ENCODE measurements around the gene LCN2.

The LCN2 gene

DNA sequence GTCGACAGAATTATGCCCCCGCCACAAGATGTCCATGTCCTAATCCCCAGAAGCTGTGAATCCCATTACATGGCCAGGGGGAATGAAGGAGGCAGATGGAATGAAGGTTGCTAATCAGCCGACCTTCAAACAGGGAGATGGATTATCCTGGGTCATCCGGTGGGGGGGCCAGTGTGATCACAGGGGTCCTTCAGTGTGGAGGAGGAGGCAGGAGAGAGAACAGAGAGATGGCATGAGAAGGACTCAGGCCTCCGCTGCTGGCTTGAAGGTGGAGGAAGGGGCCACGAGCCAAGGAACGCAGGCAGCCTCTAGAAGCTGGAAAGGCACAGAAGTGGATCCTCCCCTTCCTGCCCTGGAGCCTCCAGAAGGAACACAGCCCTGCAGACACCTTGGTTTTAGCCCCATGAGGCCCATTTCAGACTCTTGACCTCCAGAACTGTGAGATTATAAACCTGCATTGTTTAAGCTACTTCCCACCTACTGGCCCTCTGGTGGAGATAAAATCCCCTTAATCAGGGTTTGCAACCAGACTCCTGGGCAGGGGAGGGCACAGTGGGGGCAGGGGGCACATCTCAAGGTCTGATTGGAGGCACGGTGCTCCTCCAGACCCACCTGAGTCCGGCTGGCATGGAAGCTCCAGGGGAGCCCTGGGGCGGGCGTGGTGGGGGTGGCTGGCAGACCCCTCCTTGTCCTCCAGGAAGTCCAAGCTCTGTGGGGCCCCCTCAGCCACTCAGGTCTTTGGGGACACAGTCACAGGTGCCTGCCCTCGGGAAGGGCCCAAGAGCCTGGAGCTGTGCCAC, 35.5 kb upstream of the LCN2 start:
- H3K9me2 ChIP-seq (replicated peaks; ENCODE audit: insufficient read depth, low read length), result no peaks in the 10 kb centered on the region
- no peak overlapping the region for H2AFZ ChIP-seq (ENCODE audit: low read depth, low read length, severe bottlenecking)
- no peaks in the 10 kb centered on the region for H3K36me3 ChIP-seq (ENCODE audit: low read length)
- H3K27ac ChIP-seq (ENCODE audit: low read depth, low read length), result no peak overlapping the region
- no peak overlapping the region for H3K9ac ChIP-seq (ENCODE audit: low read length)
- no peak overlapping the region for H3K4me3 ChIP-seq (ENCODE audit: insufficient read depth, low read length, poor library complexity, severe bottlenecking)
- no peak overlapping the region for H3K4me2 ChIP-seq (ENCODE audit: low read depth, low read length, poor library complexity, severe bottlenecking)
- 0 out of 2 replicates have a peak, but pooled peaks cover 11% of the 10 kb centered on the region for H3F3A ChIP-seq (ENCODE audit: insufficient read depth)
- H3K9me3 ChIP-seq (ENCODE audit: insufficient read depth, low read length), result no peaks in the 10 kb centered on the region
- H4K20me1 ChIP-seq (ENCODE audit: low read depth, low read length), result no peaks in the 10 kb centered on the region
- H3K27me3 ChIP-seq (ENCODE audit: low read length), result no peaks in the 10 kb centered on the region
- no peaks in the 10 kb centered on the region for H3K79me2 ChIP-seq (ENCODE audit: insufficient read depth, low read length)
- TF ChIP-seq EZH2phosphoT487 (conservative IDR thresholded peaks at IDR 0.05; ENCODE audit: low read length), result no peak
- TF ChIP-seq, protein P1, sequence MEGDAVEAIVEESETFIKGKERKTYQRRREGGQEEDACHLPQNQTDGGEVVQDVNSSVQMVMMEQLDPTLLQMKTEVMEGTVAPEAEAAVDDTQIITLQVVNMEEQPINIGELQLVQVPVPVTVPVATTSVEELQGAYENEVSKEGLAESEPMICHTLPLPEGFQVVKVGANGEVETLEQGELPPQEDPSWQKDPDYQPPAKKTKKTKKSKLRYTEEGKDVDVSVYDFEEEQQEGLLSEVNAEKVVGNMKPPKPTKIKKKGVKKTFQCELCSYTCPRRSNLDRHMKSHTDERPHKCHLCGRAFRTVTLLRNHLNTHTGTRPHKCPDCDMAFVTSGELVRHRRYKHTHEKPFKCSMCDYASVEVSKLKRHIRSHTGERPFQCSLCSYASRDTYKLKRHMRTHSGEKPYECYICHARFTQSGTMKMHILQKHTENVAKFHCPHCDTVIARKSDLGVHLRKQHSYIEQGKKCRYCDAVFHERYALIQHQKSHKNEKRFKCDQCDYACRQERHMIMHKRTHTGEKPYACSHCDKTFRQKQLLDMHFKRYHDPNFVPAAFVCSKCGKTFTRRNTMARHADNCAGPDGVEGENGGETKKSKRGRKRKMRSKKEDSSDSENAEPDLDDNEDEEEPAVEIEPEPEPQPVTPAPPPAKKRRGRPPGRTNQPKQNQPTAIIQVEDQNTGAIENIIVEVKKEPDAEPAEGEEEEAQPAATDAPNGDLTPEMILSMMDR (IDR thresholded peaks at IDR 0.05; ENCODE audit: insufficient read depth, low read length, poor library complexity, severe bottlenecking), result no peak

DNA sequence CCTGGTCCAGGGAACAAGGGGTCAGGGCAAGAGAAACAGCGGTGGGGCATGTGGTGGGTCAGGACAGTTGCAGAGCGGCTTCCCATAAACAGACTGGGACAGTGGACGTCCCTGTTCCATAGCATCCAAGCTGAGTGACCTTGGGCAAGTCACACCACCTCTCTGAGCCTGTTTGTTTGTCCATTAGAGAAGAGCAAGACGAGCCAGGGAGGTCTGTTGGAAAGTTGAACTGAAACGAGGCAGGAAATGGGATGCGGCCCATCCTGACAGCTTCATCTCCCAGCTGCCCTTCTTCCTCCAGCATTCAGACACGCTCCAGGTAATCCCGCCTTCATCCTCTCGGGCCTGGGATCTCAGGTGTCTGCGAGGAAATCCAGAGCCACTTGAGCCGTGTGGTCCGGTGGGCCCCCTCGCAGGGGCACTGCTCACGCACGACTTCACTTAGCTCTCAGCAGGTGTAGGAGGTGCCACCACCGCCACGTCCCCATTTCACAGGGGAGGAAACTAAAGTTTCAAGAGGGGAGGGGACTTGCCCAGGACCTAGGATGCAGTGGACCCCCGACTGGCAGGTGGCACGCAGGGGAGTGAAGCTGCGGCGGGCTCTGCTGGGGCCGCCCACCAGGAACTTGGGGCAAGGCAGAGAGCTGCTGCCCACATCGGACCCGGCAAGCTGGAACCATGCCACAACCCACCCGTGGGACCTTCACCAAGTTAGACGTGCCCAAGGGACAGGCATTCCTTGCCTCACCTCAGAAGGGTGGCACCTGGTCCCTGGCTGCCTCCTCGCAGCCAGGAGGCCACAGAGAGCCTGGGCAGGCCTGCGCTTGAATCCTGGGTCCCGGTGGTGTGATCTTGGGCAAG, 34.7 kb upstream of the LCN2 start:
- TF ChIP-seq, protein P1 (IDR thresholded peaks at IDR 0.05; ENCODE audit: insufficient read depth, low read length, poor library complexity, severe bottlenecking), result no peak
- TF ChIP-seq EZH2phosphoT487 (conservative IDR thresholded peaks at IDR 0.05; ENCODE audit: low read length), result no peak
- Histone ChIP-seq H3K79me2 (ENCODE audit: insufficient read depth, low read length) (no peaks in the 10 kb centered on the region), H3K4me3 (ENCODE audit: insufficient read depth, low read length, poor library complexity, severe bottlenecking) (no peak overlapping the region), H3K36me3 (ENCODE audit: low read length) (no peaks in the 10 kb centered on the region), H2AFZ (ENCODE audit: low read depth, low read length, severe bottlenecking) (no peak overlapping the region), H4K20me1 (ENCODE audit: low read depth, low read length) (no peaks in the 10 kb centered on the region), H3K27me3 (ENCODE audit: low read length) (no peaks in the 10 kb centered on the region), H3K9me2 (replicated peaks; ENCODE audit: insufficient read depth, low read length) (no peaks in the 10 kb centered on the region), H3K4me2 (ENCODE audit: low read depth, low read length, poor library complexity, severe bottlenecking) (no peak overlapping the region), H3K27ac (ENCODE audit: low read depth, low read length) (no peak overlapping the region), H3F3A (ENCODE audit: insufficient read depth) (0 out of 2 replicates have a peak, but pooled peaks cover 10% of the 10 kb centered on the region), H3K9ac (ENCODE audit: low read length) (no peak overlapping the region), H3K9me3 (ENCODE audit: insufficient read depth, low read length) (no peaks in the 10 kb centered on the region)

DNA sequence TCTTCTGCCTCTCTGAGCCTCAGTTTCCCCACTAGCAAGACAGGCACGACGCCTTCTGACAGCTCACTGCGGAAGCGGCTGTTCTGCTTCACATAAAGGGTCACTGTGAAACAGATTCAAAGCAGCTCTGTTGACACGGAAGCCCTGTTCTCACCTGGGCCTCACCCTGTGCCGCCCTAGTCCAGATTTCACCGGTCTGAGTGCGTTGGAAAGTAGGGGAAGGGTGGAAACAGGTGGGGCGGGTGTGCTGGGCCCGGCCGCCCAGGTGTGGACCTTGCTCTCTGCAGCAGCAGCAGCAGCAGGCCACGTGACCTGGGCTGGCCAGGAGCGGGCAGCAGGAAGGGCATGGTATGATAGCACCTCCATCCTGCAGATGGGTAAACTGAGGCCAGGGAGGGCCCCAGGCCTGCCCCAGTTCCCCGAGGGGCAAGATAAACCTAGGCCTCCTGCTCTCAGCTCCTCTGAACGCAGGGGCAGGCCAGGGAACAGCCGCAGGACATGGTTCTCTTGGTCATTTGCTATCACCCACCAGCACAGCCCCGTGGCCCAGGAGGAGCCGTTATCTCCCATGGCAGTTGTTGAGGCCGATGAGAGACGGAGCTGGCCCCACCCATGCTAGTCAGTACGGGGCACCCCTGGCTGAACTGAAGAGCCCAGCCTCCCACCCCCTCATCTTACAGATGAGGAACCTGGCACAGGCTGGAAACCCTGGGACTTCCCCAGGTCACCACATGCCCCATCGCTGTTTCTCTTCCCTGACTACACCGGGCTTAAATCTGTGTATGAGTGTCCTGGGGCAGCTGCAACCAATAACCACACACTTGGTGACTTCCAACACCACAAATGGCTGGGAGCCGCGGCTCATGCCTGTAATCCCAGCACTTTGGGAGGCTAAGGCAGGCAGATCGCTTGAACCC, 33.8 kb upstream of the LCN2 start:
- Histone ChIP-seq H3K9me3 (ENCODE audit: insufficient read depth, low read length) (no peaks in the 10 kb centered on the region), H3K36me3 (ENCODE audit: low read length) (no peaks in the 10 kb centered on the region), H3F3A (ENCODE audit: insufficient read depth) (0 out of 2 replicates have a peak, but pooled peaks cover 6% of the 10 kb centered on the region), H3K79me2 (ENCODE audit: insufficient read depth, low read length) (no peaks in the 10 kb centered on the region), H3K4me2 (ENCODE audit: low read depth, low read length, poor library complexity, severe bottlenecking) (no peak overlapping the region), H3K9ac (ENCODE audit: low read length) (no peak overlapping the region), H3K9me2 (replicated peaks; ENCODE audit: insufficient read depth, low read length) (no peaks in the 10 kb centered on the region), H4K20me1 (ENCODE audit: low read depth, low read length) (no peaks in the 10 kb centered on the region), H2AFZ (ENCODE audit: low read depth, low read length, severe bottlenecking) (no peak overlapping the region), H3K27ac (ENCODE audit: low read depth, low read length) (no peak overlapping the region), H3K27me3 (ENCODE audit: low read length) (no peaks in the 10 kb centered on the region), H3K4me3 (ENCODE audit: insufficient read depth, low read length, poor library complexity, severe bottlenecking) (no peak overlapping the region)
- no peak for TF ChIP-seq EZH2phosphoT487 (conservative IDR thresholded peaks at IDR 0.05; ENCODE audit: low read length)
- TF ChIP-seq, protein P1 (IDR thresholded peaks at IDR 0.05; ENCODE audit: insufficient read depth, low read length, poor library complexity, severe bottlenecking), result no peak
